RWPE2 (cell line): ENCODE data around the gene CRB2.

Experiments used
- ATAC-seq: fragments of 200-7000 bp; cut with Tn5 transposase; 3 replicates; pipeline ENCODE4 v1.9.1; 2021; ENCODE audit warnings: low read depth
- DNase-seq: peaks from one replicate; pipeline ENCODE4 v3.0.0-alpha.2; 2020; ENCODE audit warnings: low spot score
- H3K27ac ChIP-seq: fragments of 450-650 bp; 2 replicates; pipeline ENCODE4 v1.5.1; 2017; ENCODE audit warnings: mild to moderate bottlenecking; ENCODE audit not compliant: poor library complexity, severe bottlenecking
- H3K27me3 ChIP-seq: fragments of 250-450 bp; sonication (Bioruptor Pico); 2 replicates; pipeline ENCODE4 v1.5.1; 2021; ENCODE audit warnings: mild to moderate bottlenecking, moderate library complexity; ENCODE audit not compliant: insufficient read depth, poor library complexity, severe bottlenecking
- H3K36me3 ChIP-seq: fragments of 250-450 bp; sonication (Bioruptor Pico); 2 replicates; pipeline ENCODE4 v1.5.1; 2020; ENCODE audit warnings: low read depth, mild to moderate bottlenecking, moderate library complexity
- H3K4me1 ChIP-seq: fragments of 250-450 bp; sonication (Bioruptor Pico); 2 replicates; pipeline ENCODE4 v1.5.1; 2021; ENCODE audit warnings: mild to moderate bottlenecking, moderate library complexity; ENCODE audit not compliant: insufficient read depth, poor library complexity, severe bottlenecking
- H3K4me3 ChIP-seq: fragments of 250-450 bp; sonication (Bioruptor Pico); 2 replicates; pipeline ENCODE4 v1.5.1; 2021; ENCODE audit warnings: mild to moderate bottlenecking, moderate library complexity; ENCODE audit not compliant: severe bottlenecking
- H3K9me3 ChIP-seq: fragments of 250-450 bp; sonication (Bioruptor Pico); 2 replicates; pipeline ENCODE4 v1.5.1; 2021; ENCODE audit warnings: mild to moderate bottlenecking, moderate library complexity; ENCODE audit not compliant: severe bottlenecking
- CTCF ChIP-seq: fragments of 450-650 bp; IDR thresholded peaks from one replicate; pipeline ENCODE4 v1.5.1; 2017; ENCODE audit warnings: mild to moderate bottlenecking, moderate library complexity; ENCODE audit not compliant: poor library complexity, severe bottlenecking

The CRB2 gene

GRCh38 chr9:123337971-123338370 lies 18.0 kb upstream of the CRB2 start:
- Histone ChIP-seq H3K27me3 (no peaks in the 10 kb centered on the region), H3K4me1 (no peaks in the 10 kb centered on the region), H3K9me3 (no peaks in the 10 kb centered on the region), H3K36me3 (no peaks in the 10 kb centered on the region), H3K4me3 (no peak overlapping the region), H3K27ac (no peak overlapping the region)
- no peak for ATAC-seq
- TF ChIP-seq CTCF: no peak
- DNase-seq: no peak

- H3K36me3 ChIP-seq: no peaks in the 10 kb centered on the region
- no peaks in the 10 kb centered on the region for H3K9me3 ChIP-seq
- no peaks in the 10 kb centered on the region for H3K4me1 ChIP-seq
- DNase-seq: no peak
- no peak overlapping the region for H3K4me3 ChIP-seq
- no peak for TF ChIP-seq CTCF
- no peaks in the 10 kb centered on the region for H3K27me3 ChIP-seq
- H3K27ac ChIP-seq: no peak overlapping the region
- ATAC-seq: no peak
Observed at GRCh38 chr9:123338710-123339665, 17.0 kb upstream of the CRB2 start.

- H3K9me3 ChIP-seq: no peaks in the 10 kb centered on the region
- TF ChIP-seq CTCF: no peak
- no peak overlapping the region for H3K27ac ChIP-seq
- no peak for ATAC-seq
- DNase-seq: no peak
- H3K36me3 ChIP-seq: no peaks in the 10 kb centered on the region
- H3K27me3 ChIP-seq: no peaks in the 10 kb centered on the region
- H3K4me3 ChIP-seq: no peak overlapping the region
- H3K4me1 ChIP-seq: no peaks in the 10 kb centered on the region
Observed at GRCh38 chr9:123339666-123340510, 16.1 kb upstream of the CRB2 start.

GRCh38 chr9:123341816-123342215 lies 14.2 kb upstream of the CRB2 start:
- H3K27me3 ChIP-seq: no peaks in the 10 kb centered on the region
- DNase-seq (no peak), ATAC-seq (no peak)
- no peaks in the 10 kb centered on the region for H3K9me3 ChIP-seq
- H3K36me3 ChIP-seq: no peaks in the 10 kb centered on the region
- H3K4me1 ChIP-seq: no peaks in the 10 kb centered on the region
- H3K27ac ChIP-seq: no peak overlapping the region
- H3K4me3 ChIP-seq: no peak overlapping the region
- TF ChIP-seq CTCF: no peak
